GM12878 (cell line): Measurements from ENCODE around the gene MGAT4B. TPM values are rescaled to one million over a fixed set of nuclear protein-coding genes. Genes with fewer than 3 reads are reported as not detected.

Experiments used
- JUNB ChIP-seq: IDR thresholded peaks from 2 replicates; pipeline ENCODE4 v1.6.1; 2016; ENCODE audit warnings: antibody characterized with exemption, mild to moderate bottlenecking
- RAD21 ChIP-seq: IDR thresholded peaks from 2 replicates; pipeline ENCODE4 v1.6.1; 2011; ENCODE audit warnings: mild to moderate bottlenecking, low read depth, low read length, moderate library complexity; ENCODE audit not compliant: insufficient read depth
- SMARCA5 ChIP-seq: fragments of 450-650 bp; IDR thresholded peaks from 2 replicates; pipeline ENCODE4 v1.6.1; 2017; ENCODE audit warnings: mild to moderate bottlenecking
- SMC3 ChIP-seq: IDR thresholded peaks from 2 replicates; pipeline ENCODE4 v1.6.1; 2011; ENCODE audit warnings: low read length, improper control_type of control experiment, borderline replicate concordance
- SP1 ChIP-seq: IDR thresholded peaks from one replicate; pipeline ENCODE4 v1.6.1; 2011; ENCODE audit warnings: low read depth, low read length
- STAT1 ChIP-seq: fragments of 450-650 bp; conservative IDR thresholded peaks from 2 replicates; pipeline ENCODE4 v1.6.1; 2014; ENCODE audit warnings: antibody characterized with exemption, mild to moderate bottlenecking
- ZNF24 ChIP-seq: fragments of 450-650 bp; IDR thresholded peaks from 2 replicates; pipeline ENCODE4 v1.6.1; 2017; ENCODE audit warnings: antibody characterized with exemption, mild to moderate bottlenecking
- polyA plus RNA-seq, 11 experiments: library from polyadenylated mRNA; depleted of rRNA in 4 of 11; unstranded in 6 of 11; stranded (reverse) in 5 of 11; fragments of >200 nt; fragmentation: Nextera tagmentation in 4 of 11; fragmentation: Illumina TruSeq in 1 of 11; extraction: Ambion mirVana in 4 of 11; extraction: Trizol in 1 of 11; gene quantifications; 1 replicate in 1 of 11; 2 replicates in 10 of 11; pipeline versions ENCODE4 v1.2.1 to v1.2.3, GENCODE V29; 2011 to 2016; ENCODE audit warnings: inconsistent platforms in 2 of 11, missing spikeins in 2 of 11, low read depth in 1 of 11
- total RNA-seq, 4 experiments: library from RNA; depleted of rRNA in 3 of 4; stranded (reverse); fragments of >200 nt in 3 of 4; fragmentation: Illumina TruSeq in 1 of 4; extraction: Trizol in 1 of 4; gene quantifications; 2 replicates each; pipeline versions ENCODE4 v1.2.1 to v1.2.3, GENCODE V29; 2013 to 2021
- TF ChIP-seq, protein P1 (sequence below): IDR thresholded peaks from 2 replicates; pipeline ENCODE4 v1.6.1; 2012; ENCODE audit warnings: mild to moderate bottlenecking, low read depth, low read length
- TF ChIP-seq, protein P2 (sequence below), 3 experiments: IDR thresholded peaks in 2 of 3; conservative IDR thresholded peaks in 1 of 3; 2 replicates each; pipeline ENCODE4 v1.5.1; 2011; ENCODE audit warnings: low read depth in 3 of 3, low read length in 3 of 3, mild to moderate bottlenecking in 3 of 3, control low read depth in 2 of 3, moderate library complexity in 2 of 3, inconsistent platforms in 1 of 3, mixed read lengths in 1 of 3; ENCODE audit not compliant: control insufficient read depth in 2 of 3, insufficient read depth in 1 of 3; ENCODE audit errors: extremely low read depth in 1 of 3

The MGAT4B gene
- total and polyA plus RNA-seq, 10 of the 15 experiments (the other 5 are each of a cell fraction or from before 2014, with no cell fraction given), result 0.60 to 82.5 (median 34.4) TPM; not detected in 1

DNA sequence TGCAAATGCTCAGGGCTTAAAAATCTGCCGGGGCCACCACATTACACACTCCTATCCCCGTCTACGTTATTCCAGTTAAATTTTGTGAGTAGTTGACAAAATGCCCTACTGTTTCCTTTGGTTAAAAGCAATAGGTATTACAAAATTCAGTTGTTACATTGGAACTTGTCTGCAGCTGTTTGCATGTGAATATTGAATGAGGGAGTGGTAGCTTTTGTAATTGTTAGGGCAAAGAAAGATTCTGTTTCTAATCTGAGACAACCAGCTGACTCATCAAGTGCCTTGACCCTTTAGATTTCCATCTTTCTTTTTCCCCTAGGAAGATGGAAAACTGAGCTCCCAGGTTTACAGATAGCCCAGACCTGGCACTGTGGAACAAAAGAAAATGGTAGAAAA is 43.9 kb downstream of the MGAT4B start (continued):
- TF ChIP-seq, protein P1, sequence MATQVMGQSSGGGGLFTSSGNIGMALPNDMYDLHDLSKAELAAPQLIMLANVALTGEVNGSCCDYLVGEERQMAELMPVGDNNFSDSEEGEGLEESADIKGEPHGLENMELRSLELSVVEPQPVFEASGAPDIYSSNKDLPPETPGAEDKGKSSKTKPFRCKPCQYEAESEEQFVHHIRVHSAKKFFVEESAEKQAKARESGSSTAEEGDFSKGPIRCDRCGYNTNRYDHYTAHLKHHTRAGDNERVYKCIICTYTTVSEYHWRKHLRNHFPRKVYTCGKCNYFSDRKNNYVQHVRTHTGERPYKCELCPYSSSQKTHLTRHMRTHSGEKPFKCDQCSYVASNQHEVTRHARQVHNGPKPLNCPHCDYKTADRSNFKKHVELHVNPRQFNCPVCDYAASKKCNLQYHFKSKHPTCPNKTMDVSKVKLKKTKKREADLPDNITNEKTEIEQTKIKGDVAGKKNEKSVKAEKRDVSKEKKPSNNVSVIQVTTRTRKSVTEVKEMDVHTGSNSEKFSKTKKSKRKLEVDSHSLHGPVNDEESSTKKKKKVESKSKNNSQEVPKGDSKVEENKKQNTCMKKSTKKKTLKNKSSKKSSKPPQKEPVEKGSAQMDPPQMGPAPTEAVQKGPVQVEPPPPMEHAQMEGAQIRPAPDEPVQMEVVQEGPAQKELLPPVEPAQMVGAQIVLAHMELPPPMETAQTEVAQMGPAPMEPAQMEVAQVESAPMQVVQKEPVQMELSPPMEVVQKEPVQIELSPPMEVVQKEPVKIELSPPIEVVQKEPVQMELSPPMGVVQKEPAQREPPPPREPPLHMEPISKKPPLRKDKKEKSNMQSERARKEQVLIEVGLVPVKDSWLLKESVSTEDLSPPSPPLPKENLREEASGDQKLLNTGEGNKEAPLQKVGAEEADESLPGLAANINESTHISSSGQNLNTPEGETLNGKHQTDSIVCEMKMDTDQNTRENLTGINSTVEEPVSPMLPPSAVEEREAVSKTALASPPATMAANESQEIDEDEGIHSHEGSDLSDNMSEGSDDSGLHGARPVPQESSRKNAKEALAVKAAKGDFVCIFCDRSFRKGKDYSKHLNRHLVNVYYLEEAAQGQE, result no peak
- TF ChIP-seq, protein P2, sequence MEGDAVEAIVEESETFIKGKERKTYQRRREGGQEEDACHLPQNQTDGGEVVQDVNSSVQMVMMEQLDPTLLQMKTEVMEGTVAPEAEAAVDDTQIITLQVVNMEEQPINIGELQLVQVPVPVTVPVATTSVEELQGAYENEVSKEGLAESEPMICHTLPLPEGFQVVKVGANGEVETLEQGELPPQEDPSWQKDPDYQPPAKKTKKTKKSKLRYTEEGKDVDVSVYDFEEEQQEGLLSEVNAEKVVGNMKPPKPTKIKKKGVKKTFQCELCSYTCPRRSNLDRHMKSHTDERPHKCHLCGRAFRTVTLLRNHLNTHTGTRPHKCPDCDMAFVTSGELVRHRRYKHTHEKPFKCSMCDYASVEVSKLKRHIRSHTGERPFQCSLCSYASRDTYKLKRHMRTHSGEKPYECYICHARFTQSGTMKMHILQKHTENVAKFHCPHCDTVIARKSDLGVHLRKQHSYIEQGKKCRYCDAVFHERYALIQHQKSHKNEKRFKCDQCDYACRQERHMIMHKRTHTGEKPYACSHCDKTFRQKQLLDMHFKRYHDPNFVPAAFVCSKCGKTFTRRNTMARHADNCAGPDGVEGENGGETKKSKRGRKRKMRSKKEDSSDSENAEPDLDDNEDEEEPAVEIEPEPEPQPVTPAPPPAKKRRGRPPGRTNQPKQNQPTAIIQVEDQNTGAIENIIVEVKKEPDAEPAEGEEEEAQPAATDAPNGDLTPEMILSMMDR (IDR thresholded peaks at IDR 0.05 in 2 of 3, conservative IDR thresholded peaks at IDR 0.05 in 1 of 3; ENCODE audit: control insufficient read depth in 2 of 3, extremely low read depth in 1 of 3, insufficient read depth in 1 of 3, low read depth in 3 of 3, low read length in 3 of 3), result no peak
- TF ChIP-seq RAD21 (no peak), STAT1 (no peak), ZNF24 (no peak), SMC3 (no peak), SP1 (no peak), SMARCA5 (no peak), JUNB (no peak)
